Stimulated activated CD8-positive, alpha-beta memory T cell treated with anti-CD3 and anti-CD28 coated beads, Interleukin-15, amount 100 ng/mL, for 48 hours (primary cell): ENCODE results near the gene ACTN1.

Experiments
- DNase-seq, 2 donors: peaks; one replicate each; pipeline ENCODE4 v3.0.0-alpha.2; 2020; ENCODE audit warnings: low read depth in 2 of 2

ACTN1 gene

DNA sequence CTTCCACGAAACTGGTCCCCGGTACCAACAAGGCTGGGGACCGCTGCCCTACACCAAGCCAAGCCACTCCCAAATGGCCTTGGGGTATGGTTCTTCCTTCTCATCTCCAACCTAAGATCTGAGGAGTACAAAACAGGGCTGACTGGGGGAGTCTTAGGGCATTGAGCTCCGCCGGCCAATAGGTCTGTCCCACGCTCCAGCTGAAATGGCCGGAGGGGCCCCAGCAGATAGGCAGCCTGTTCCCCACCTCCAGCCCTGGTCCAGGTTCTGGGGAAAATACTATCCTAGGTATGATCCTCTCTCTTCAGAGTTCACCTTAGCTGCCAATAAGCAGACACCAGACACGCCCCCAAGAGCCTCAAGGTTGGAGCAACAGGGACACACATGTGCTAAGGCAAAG is 90.2 kb downstream of the ACTN1 start:
- no peak for DNase-seq

DNA sequence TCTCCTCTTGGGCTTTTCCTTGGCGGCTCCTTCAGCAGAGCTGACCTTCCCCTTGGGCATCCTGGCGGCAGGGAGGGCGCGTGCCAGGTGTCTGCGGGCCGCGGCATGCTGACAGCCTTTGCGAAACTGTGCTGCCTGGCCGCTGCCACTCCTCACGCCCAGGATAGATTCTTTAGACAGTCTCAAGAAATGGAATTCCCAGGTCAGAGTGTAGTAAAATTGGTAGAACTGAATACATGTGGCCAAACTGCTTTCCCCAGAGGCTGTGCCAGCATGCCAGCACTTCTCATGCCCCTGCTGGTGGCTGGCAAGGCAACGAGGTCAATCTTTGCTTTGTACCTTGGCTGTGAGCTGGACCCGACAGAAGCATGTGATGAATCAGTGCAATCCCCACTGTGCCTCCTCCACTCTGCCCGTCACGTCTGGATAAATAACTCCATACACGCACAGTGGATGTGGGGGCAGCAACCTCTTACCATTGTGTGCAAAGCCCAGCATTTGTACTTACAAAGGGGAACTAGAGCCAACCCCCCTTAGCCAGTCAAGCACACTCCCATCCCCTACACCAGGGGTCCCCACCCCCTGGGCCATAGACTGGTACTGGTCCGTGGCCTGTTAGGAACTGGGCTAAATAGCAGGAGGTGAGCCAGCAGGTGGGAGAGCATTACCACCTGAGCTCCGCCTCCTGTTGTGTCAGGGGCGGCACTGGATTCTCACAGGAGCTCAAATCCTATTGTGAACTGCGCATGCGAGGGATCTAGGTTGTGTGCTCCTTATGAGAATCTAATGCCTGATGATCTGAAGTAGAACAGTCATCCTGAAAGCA is 90.9 kb downstream of the ACTN1 start:
- no peak for DNase-seq

DNA sequence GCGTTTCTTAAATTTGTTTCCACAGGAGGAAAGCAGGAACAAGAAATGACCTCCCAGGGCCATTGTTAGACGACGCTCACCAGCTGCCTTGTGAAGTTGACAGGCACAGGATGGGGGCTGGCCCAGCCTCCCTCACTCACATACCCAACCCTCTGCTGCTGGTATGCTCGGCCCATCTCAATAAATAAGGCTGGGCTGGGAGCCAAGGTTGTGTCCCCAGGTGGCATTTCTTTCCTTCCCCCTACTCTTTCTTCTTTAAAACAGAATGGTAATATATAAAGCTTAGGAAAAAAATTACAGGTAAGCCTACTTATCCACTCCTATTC is 93.0 kb downstream of the ACTN1 start:
- DNase-seq: no peak

DNA sequence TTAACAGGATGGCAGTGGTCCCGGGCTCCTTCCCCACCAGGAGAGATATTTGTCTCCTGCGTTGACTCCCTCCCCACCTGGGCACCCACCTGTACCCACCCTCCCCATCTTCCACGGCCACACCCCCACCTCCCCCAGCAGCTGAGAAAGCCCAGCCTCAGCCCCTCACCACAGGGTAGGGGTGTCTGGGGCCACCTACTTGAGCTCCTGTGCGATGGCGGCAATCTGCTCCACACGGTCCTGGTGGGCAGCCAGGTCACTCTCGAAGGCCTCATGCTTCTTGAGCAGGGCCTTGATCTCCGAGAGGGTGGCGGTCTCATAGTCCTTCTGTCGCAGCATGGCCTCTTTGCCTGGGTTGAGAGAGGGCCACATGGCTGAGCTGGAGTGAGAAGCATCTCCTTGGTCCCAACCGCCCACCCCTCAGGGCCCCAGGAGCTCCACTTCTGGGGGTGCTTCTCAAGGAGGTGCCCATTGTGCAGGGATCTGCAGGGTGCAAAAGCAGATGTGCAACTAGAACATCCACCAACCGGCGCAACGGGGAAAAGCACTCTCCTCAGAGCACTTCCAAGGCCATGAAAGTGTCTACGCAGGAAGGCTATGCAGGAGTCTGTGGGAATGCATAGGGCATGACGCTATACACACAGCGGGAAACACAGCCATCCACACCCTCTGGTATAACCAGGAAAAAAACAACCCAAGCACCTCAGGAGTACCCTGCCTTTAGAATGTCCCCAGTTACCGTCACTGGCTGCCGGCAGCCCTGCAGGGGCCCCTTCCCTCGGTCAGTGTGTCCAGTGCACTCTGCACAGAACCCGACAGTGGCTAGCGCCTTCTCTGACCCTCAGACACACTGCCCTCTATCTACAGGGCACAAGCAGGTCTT is 93.6 kb downstream of the ACTN1 start:
- no peak for DNase-seq

DNA sequence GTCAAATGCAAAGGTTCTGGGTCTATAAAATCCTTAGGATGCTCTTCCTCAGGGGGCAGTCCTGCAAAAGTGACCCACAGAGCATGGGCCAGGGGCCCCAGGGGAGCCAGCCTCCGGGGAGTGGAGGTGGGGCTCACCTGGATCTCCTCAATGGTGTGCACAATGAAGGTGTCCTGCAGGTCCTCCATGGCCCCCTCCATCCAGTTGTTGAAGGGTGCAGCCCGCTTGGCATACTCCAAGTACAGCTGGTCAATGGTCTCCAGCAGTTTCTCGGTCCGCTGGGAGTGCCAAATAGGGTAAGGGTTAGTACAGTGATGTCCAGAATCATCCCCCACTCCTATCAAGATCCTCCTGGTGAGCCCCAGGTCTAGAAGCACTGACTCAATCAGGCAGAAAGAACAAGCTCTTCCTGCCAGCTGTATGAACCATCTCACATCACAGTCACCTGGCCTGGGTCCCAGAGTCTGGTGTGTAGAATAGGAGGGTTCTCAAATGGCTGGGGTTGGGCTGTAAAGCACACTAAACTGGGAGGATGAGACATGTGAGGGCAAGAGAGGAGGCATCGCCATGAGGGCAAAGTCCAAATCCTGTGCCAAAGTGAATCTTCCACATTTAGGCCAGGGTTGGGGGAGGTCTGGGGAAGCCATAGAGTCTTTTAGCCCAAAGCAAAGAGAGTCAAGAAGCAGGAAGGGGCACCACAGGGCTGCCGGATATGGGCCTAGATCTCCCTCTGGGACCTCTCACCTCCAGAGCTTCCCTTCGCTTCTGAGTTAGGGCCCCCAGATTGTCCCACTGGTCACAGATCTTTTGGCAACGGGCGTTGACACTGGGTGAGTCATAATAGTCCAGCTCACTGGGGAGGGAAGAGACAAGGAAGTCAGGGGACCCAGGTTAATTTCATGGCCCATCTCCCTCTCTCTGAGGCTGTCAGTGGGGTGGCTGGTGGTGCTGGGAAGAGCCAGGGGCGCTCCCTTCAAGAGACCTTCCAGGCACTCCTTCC is 94.8 kb downstream of the ACTN1 start:
- DNase-seq: no peak

DNA sequence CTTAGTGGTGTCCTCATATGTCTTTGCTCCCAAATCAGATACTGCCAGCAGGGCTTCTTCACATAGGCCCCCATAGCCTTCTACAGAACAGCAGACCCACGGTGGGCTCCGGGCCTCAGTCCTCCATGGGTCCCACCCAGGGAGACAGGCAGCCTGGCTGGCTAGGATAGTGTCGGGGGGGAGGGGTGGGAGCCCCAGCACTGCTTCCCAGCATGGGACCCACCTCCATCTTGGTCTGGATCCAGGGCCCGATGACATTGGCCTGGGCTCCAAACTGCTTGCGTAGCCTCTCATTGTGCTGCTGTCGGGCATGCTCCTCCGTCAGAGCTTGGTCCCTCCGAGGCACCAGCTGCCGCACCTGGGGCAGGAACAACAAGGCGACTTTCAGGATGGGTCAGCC is 96.9 kb downstream of the ACTN1 start:
- no peak for DNase-seq

DNA sequence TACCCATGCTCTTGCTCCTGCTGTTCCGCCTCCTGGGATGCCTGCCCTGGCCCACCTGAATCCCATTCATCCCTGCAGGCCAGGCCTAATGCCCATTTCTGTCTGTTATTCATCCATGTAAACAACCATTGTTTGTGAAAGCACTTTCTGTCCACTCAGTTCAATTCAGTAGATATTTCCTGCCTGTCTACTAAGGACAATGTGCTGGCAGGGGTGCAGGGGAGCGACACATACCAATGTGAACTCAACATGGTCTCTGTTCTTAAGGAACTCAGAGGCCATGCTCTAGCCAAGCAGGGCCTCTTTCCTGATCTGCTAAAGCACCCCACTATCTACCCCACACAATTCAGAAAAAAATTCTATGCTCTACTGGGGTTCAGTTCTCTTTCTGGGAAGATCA is 97.7 kb downstream of the ACTN1 start:
- DNase-seq: no peak

DNA sequence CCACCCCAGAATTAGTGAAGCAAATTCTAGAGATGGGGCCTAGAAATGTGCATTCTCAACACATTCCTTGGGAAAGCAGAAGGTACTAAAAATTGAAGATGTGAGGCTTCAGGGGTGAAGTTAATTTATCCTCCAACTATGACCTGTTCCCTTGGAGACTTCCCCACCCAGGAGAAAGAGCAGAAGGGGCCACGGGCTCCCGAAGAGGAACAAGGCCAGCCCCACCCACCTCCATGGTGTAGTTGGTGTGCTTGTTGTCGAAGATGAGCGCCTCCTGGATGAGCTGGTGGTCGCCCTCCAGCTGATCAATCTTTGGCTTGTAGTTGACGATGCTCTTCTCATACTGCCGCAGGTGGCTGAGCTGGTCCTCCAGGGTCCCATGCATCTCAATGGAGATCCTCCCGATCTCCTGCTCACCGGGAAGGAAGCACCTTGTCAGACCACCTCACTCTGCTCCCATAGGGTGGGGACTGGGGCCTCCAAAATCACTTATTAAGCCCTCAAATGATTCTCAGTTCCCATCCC is 98.5 kb downstream of the ACTN1 start:
- no peak for DNase-seq

DNA sequence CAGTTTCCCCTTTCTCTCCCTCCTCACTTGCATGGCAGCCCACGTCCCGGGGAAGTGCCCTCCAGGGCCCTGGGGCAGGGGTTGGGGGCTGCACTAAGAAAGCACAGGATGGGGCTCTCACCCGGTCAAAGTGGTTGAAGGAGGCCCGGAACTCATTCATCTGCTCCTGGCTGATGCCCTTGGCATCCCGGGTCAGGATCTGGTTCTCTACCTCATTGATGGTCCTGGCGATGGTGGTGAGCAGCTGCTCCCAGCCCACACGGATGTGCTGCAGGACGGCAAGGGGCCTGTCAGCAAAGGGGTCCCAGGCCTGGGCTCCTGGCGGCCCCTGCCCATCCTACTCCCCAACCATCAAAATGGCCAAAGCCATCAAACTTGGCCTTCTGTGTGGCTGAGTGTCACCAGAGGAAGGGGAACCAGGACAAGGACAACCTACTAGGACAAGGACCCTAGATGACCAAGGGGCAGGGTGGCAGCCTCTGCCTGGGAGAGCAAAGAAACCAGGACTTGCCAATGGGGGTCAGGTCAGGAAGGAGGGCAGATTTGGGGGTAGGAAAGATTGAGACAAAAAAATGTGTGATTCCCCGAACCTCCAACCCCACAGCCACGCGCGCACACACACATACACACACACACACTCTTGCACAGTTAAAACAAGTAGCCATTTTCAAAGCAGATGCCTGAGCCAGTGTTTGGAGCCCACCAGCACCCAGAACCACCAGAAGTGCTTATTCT is 99.1 kb downstream of the ACTN1 start:
- DNase-seq: no peak

DNA sequence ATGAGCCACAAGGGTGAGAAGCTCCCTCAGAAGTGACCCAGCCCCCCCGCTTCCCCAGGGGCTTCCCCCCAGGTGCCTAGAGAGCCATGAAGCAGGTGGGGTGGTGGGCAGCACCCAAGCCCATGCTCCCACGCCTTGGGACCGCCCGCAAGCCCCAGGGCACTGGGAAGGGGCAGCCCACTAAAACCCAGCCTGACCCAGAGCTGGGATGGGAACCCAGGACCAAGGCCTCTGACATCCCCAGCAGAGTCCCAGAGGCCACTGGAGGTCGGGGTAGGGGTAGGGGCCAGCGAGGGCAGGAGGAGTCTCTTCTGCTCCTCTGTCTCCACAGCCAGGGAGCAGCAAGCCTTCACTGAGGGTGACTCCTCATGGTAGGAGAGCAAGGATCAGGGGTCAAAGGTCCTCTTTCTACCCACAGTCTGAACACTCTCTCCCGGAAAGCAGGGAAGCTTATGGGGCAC is 99.8 kb downstream of the ACTN1 start:
- DNase-seq: no peak

DNA sequence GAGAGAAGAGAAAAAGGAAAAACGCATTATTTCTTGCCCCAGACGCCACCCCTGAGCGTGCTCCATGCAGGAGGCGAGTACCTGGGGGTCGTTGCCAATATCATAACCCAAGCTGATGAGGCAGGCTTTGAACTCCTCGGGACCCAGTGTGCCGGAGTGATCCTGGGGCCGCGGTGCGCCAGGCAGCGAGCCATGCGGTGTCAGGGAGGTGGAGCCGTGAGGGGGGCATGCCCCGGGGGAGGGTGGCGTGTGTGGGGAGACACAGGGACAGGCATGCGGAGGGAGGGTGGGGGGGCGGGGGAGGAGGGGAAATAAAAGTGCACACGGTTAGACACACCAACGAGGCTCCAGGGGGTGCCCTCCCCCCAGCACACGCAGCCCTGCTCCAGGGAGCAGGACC is 100.2 kb downstream of the ACTN1 start:
- DNase-seq: no peak

DNA sequence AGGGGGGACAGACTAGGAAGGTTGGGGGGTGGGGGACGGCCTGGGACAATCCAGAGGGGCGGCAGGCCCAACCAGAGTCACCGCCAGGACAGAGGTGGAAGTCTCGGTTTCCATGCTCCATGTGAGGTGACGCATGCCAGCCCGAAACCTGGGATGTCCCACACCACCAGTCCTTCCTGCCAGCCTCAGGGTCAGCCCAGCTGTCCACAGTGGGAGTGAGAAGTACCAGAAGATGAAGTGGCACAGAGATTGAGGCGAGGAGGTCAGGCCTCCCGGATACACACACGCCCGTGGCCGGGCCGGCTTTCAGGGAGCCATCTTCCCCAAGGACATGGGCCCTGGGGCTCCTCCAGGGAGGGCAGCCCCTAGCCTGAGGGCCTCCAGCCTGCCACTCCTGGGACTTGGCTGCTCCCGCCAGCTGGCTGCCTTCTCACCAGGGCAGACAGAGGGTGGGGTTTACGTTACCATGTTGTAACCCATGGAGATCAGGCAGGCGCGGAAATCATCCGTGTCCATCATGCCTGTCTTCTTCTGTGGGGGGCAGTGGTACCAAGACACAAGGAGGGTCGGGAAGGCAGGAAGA is 101.0 kb downstream of the ACTN1 start:
- no peak for DNase-seq

DNA sequence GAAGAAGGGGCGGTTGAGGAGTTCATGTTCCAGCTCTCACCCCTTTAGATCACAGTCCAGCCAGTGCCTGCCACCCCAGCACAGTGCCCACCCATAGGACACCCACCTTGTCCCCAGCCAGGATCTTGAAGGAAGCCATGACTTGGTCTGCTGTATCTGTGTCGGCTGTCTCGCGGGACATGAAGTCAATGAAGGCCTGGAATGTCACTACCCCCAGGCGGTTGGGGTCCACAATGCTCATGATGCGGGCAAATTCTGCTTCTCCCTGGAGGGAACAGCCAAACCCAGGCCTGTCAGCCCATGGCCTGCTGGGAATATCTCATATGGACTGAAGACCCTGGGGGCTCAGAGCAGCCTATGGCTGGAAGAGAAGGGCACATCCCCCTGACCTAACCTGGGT is 102.1 kb downstream of the ACTN1 start:
- DNase-seq: no peak

DNA sequence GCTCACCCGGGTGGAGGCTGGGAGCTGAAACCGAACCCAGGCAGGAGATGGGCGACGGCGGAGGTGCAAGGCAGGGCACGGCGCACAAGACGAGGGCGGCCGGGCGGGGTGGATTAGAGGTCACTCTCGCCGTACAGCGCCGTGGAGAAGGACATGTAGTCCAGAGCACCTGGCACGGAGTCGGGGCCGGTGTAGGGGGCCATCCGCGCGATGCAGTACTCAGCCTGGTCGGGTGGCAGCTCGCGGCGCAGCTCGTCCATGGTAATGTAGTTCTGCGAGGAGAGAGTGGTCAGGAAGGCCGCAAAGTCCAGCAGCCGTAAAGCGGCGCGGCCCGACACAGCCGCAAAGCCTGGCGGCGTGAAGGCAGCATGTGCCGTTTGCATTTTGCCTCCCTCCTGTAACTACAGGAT is 104.4 kb downstream of the ACTN1 start:
- DNase-seq: no peak

DNA sequence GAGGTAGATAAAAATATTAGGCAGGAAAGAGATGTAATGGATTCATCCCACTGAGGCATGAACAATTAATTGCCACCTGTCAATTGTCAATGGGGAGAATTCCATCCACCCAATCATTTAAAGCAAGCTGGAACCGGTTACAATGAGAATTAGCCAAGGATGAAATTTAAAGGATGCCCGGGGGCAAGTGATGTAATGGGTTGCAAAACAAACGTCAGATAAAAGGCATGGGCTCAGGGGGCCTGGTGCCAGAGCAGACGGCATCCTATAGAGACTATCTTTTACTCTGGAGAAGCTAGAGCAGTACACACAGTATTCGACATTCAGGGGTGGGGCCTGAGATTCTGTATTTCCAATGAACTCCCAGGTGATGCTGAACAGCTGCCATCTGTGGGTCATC is 105.7 kb downstream of the ACTN1 start:
- DNase-seq: no peak

DNA sequence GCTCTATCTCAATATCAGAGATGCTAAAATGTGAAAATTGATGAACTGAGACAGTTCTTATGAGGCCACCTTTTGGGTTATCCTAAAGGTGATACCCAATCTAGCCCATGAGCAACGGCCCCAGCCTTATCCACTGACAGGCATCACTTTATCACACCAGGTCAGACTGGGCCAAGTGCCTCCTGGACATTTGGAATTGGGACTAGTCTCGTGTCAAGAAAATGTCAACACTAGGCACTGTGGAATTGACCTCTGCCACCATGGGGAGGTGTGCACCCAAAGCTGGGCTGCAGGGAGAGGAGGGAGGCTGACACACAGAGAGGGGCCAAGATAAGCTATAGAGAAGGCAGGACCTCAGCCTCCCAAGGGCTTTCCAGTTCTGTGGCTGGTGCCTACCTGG is 107.7 kb downstream of the ACTN1 start:
- no peak for DNase-seq

DNA sequence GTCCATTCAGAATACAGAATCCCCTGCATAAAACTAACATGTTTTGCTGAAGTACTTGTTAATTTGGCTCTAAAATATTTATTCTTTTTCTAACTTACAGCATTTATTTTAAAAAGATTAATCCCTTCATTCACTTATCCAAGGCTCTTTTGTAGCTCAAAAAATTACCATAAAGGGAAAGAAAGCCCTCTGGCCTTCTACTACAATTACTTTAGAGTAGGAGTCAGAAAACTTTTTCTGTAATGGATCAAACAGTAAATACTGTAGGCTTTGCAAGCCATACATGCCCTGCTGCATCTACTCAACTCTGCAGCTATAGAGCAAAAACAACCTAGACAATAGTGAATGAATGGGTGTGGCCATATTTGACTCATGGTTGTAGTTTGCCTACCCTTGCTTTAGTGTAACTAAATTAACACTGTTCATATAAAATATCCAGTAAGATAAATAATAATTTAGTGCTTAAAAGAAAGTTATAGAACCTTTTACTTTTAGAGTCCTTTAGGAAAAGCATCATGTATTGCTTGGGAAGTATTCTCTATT is 112.0 kb downstream of the ACTN1 start:
- DNase-seq: no peak

DNA sequence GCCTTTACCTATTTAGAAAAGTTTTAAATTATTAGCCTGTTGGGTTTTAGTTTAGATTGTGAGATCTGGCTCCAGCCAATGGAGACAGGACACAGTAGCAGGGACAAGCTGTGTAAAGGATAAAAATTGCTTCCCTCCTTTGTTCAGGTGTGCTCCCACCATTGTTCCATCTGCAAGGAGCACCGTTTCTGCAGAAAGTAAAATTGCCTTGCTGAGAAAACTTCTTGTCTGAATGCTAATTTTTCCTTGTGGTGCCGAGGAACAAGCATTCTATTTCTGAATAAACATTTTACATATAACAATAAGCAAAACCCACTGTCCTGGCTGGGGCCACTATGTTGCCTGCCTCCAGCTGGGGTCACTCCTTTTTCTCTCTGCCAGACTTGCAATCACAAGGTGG is 113.6 kb downstream of the ACTN1 start:
- DNase-seq: no peak

DNA sequence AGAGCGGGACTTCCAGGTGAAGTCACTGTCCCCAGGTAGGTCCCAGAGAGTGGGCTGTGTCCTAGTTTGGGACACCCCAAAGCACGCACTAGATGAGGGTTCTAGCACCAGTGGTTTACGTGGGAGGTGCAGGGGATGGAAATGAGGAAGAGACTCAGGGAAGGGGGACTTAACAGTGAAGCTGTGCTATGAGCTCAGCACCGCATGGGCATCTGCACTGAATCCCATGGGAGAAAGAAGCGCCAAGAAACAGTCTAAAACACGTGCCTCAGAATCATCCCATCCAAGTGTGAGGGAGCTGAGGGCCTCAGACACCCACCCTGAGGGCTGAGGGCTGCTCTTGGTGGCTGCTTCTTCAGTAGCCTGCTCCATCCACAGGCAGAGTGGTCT is 114.7 kb downstream of the ACTN1 start:
- no peak for DNase-seq

DNA sequence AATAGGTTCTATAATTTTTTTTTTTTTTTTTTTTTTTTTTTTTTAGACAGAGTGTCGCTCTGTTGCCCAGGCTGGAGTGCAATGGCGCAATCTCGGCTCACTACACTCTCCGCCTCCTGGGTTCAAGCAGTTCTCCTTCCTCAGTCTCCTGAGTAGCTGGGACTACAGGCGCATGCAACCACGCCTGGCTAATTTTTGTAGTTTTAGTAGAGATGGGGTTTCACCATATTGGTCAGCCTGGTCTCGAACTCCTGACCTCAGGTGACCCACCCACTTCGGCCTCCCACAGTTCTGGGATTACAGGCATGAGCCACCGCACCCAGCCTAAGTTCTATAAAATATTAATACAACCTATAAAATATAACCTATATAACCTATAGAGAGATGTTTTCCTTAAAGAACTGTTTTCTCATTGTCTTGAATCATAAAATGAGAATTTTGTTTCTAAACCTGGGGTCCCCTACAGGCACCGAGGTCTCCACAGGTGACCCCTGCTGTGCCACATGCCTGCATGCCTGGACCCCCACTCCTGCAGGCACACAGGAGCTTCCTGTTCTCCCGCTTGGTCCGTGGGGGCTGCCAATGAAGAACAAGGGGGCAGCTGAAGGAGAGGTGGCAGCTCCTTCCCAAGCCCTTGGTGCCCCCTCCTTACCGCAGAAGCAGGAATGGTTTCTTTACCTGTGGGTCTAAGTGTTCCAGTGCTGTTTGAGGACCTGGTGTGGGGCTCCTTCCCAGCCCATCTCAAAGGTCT is 115.3 kb downstream of the ACTN1 start:
- no peak for DNase-seq
